Measurements from ENCODE around the gene SCAF1.
"Not testable (repeated sequence)": the region's sequence is repeated elsewhere in the genome, so short reads cannot be mapped to it uniquely, and the experiment has no call there.

DNA sequence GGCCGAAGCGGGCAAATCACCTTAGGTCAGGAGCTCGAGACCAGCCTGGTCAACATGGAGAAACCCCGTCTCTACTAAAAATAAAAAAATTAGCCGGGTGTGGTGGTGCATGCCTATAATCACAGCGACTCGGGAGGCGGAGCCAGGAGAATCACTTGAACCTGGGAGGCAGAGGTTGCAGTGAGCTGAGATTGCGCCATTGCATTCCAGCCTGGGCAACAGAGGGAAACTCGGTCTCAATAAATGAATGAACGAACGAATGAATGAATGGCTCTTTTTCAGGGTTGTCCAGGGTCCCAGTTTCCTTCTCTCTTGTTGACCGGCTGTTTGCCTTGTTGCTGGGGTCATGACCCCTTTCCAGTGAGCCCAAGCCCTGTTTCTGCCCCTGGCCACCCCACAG is 24.1 kb upstream of the SCAF1 start:
- not testable (repeated sequence) for TF ChIP-seq POLR2AphosphoS5, POLR2A (IDR thresholded peaks at IDR 0.05)

Data from upper lobe of left lung (tissue), 4 donors.